Right atrium auricular region (tissue), 2 donors: ENCODE data around the gene ASB5. TPM values are rescaled to one million over a fixed set of nuclear protein-coding genes. Genes with fewer than 3 reads are reported as not detected.

ENCODE experiments used
- DNase-seq: peaks from one replicate; pipeline ENCODE4 v3.0.0-alpha.2; 2019; ENCODE audit warnings: low spot score
- H3K27ac ChIP-seq, 2 donors: fragments of 200-600 bp; sonication (generic); 1 replicate in 1 of 2; 2 replicates in 1 of 2; pipeline ENCODE4 v1.5.1; 2016 to 2019
- H3K27me3 ChIP-seq, 2 donors: fragments of 200-600 bp; sonication (generic); one replicate each; pipeline versions ENCODE4 v1.5.1 to v1.6.0; 2017 to 2019
- H3K36me3 ChIP-seq: fragments of 200-600 bp; sonication (generic); one replicate; pipeline ENCODE4 v1.5.1; 2016
- H3K4me1 ChIP-seq, 2 donors: fragments of 200-600 bp; sonication (generic); one replicate each; pipeline versions ENCODE4 v1.5.1 to v1.6.0; 2017 to 2019
- H3K4me3 ChIP-seq, 2 donors: fragments of 200-600 bp; sonication (generic); 1 replicate in 1 of 2; 2 replicates in 1 of 2; pipeline ENCODE4 v1.5.1; 2017 to 2019; ENCODE audit warnings: mild to moderate bottlenecking in 1 of 2, moderate library complexity in 1 of 2
- H3K9me3 ChIP-seq, 2 donors: fragments of 200-600 bp; sonication (generic); one replicate each; pipeline ENCODE4 v1.5.1; 2019
- total RNA-seq, 2 donors: library from RNA; depleted of rRNA; stranded (reverse); fragments of >200 nt; gene quantifications; one replicate each; pipeline ENCODE4 v1.1.0, GENCODE V29; 2016
- TF ChIP-seq, protein P1 (sequence below), 2 donors: fragments of 200-600 bp; sonication (generic); IDR thresholded peaks; one replicate each; pipeline ENCODE4 v1.5.1; 2019; ENCODE audit warnings: antibody characterized with exemption in 2 of 2

ASB5 gene
- total RNA-seq, 2 donors from 2014 or later: 0.90 to 3.7 TPM

- Histone ChIP-seq H3K9me3 (no peaks in the 10 kb centered on the region), H3K4me1 (peaks cover 0 to 4% of the 10 kb centered on the region in 2 donors), H3K27ac (no peak overlapping the region), H3K4me3 (no peak overlapping the region), H3K36me3 (no peaks in the 10 kb centered on the region), H3K27me3 (no peaks in the 10 kb centered on the region)
- no peak for DNase-seq
- TF ChIP-seq, protein P1, sequence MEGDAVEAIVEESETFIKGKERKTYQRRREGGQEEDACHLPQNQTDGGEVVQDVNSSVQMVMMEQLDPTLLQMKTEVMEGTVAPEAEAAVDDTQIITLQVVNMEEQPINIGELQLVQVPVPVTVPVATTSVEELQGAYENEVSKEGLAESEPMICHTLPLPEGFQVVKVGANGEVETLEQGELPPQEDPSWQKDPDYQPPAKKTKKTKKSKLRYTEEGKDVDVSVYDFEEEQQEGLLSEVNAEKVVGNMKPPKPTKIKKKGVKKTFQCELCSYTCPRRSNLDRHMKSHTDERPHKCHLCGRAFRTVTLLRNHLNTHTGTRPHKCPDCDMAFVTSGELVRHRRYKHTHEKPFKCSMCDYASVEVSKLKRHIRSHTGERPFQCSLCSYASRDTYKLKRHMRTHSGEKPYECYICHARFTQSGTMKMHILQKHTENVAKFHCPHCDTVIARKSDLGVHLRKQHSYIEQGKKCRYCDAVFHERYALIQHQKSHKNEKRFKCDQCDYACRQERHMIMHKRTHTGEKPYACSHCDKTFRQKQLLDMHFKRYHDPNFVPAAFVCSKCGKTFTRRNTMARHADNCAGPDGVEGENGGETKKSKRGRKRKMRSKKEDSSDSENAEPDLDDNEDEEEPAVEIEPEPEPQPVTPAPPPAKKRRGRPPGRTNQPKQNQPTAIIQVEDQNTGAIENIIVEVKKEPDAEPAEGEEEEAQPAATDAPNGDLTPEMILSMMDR (IDR thresholded peaks at IDR 0.05): no peak
Measured at GRCh38 chr4:176193126-176193525, 75.9 kb downstream of the ASB5 start.

DNA sequence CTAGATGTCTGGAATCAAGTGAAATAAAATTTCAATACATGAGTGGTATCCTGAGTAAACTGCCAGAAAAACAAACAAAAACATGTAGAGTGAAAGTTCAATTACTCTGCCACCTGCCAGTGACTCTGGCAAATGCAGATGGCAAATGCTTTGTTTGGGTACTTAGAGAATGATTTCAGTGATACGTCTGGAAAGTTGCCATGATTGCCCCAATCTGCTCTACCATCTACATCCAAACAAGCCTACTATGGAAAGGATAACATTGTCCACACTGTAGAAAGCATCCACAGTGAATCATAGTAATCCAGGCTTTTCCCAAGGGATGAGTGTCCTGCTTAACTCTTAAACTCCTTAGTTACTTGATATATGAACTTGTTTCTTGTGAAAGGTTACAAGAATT, 77.0 kb downstream of the ASB5 start:
- no peaks in the 10 kb centered on the region for H3K36me3 ChIP-seq
- TF ChIP-seq, protein P1 (IDR thresholded peaks at IDR 0.05): no peak
- no peak for DNase-seq
- no peak overlapping the region for H3K4me3 ChIP-seq
- H3K9me3 ChIP-seq: no peaks in the 10 kb centered on the region
- no peaks in the 10 kb centered on the region for H3K27me3 ChIP-seq
- peaks cover 0 to 4% of the 10 kb centered on the region in 2 donors for H3K4me1 ChIP-seq
- no peak overlapping the region for H3K27ac ChIP-seq

- TF ChIP-seq, protein P1 (IDR thresholded peaks at IDR 0.05): no peak
- H3K27me3 ChIP-seq: no peaks in the 10 kb centered on the region
- no peak for DNase-seq
- H3K36me3 ChIP-seq: no peaks in the 10 kb centered on the region
- H3K4me3 ChIP-seq: no peak overlapping the region
- no peaks in the 10 kb centered on the region for H3K9me3 ChIP-seq
- peaks cover 0 to 3% of the 10 kb centered on the region in 2 donors for H3K4me1 ChIP-seq
- no peak overlapping the region for H3K27ac ChIP-seq
Measured at GRCh38 chr4:176189891-176190795, 78.9 kb downstream of the ASB5 start.

GRCh38 chr4:176188654-176189053, 80.4 kb downstream of the ASB5 start:
- DNase-seq: no peak
- Histone ChIP-seq H3K4me1 (no peaks in the 10 kb centered on the region), H3K36me3 (no peaks in the 10 kb centered on the region), H3K4me3 (no peak overlapping the region), H3K27me3 (no peaks in the 10 kb centered on the region), H3K27ac (no peak overlapping the region), H3K9me3 (no peaks in the 10 kb centered on the region)
- TF ChIP-seq, protein P1 (IDR thresholded peaks at IDR 0.05): no peak

GRCh38 chr4:176187624-176188023, 81.4 kb downstream of the ASB5 start:
- H3K27ac ChIP-seq: no peak overlapping the region
- no peaks in the 10 kb centered on the region for H3K27me3 ChIP-seq
- H3K36me3 ChIP-seq: no peaks in the 10 kb centered on the region
- H3K9me3 ChIP-seq: no peaks in the 10 kb centered on the region
- H3K4me1 ChIP-seq: no peaks in the 10 kb centered on the region
- DNase-seq: no peak
- TF ChIP-seq, protein P1 (IDR thresholded peaks at IDR 0.05): no peak
- no peak overlapping the region for H3K4me3 ChIP-seq
